ENCODE data around the gene CSMD2. TPM values are rescaled to one million over a fixed set of nuclear protein-coding genes. Genes with fewer than 3 reads are reported as not detected.

CSMD2 gene
- total and polyA plus RNA-seq, 2 of the 4 experiments (the other 2 are of a cell fraction) = under 0.01 to 0.36 TPM

DNA sequence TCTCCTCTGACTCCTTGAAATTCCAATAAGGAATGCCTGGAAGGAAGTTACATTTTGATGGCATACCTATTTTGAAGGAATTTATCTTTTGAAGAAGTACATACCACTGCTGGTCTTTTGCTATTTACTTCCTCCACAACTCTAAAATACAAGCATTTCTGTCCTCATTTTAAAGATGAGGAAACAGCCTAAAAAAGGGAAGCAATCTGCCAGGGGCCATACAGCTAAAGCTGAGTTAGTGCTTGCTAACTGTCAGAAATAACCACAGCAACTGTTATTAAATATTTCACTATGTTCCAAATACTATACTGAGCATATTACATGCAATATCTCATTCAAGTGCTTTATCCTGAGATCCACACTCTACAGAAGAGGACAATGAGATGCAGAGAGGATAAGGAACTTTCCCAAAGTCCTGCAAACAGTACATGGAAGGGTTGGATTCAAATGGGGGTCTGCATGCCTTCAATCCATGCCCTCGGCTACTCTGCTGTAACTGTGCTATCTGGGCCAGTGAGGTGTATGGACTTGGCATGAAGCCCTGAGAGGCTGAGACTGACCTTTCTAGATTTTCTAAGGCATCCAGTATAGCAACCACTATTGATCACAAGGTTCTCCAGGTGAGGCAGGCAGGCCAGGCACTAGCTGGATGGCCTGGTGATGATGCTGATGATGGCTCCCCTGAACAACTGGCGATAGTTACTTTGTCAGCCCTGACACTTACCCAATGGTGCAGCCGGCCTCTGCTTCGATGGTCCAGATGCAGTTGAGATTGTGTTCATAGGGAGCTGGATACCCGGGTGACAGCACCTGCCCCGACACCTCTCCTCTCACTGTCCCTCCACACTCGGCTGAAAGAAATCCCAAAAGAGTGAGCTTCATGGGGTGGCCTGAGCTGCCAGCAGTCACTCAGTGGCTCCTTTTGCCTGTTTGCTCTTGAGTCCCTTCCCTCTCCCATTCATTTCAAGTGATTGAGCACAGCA, 472.5 kb downstream of the CSMD2 start:
- no peak overlapping the region for H3K23ac ChIP-seq (ENCODE audit: low read depth, low read length)
- BruUV-seq (replicated peaks) = no TSS peak
- H3K79me1 ChIP-seq (ENCODE audit: low read depth in 1 of 2, low read length in 2 of 2) = no peaks in the 10 kb centered on the region
- POLR2A ChIA-PET (ENCODE audit: unreplicated experiment) = no interaction called here
- H3K9ac ChIP-seq (ENCODE audit: low read depth, low read length) = no peak overlapping the region
- H4K91ac ChIP-seq (ENCODE audit: insufficient read depth, low read depth, low read length) = no peak overlapping the region
- H3K4me2 ChIP-seq (ENCODE audit: low read depth, low read length) = no peak overlapping the region
- H2AK5ac ChIP-seq (ENCODE audit: low read depth, low read length) = no peak overlapping the region
- no peak overlapping the region for H4K5ac ChIP-seq (ENCODE audit: low read depth, low read length)
- H3K27me3 ChIP-seq (ENCODE audit: control insufficient read depth, insufficient read depth, low read length) = no peaks in the 10 kb centered on the region
- intact Hi-C loops (cut with micrococcal nuclease) (no loop called here), in situ Hi-C loops (cut with MboI; ENCODE audit: low sequenced_read_pairs) (no loop called here), dilution Hi-C loops (cut with HindIII; ENCODE audit: low sequenced_read_pairs, unreplicated experiment) (no loop called here)
- H2BK5ac ChIP-seq (ENCODE audit: low read depth, low read length, poor library complexity, severe bottlenecking) = no peak overlapping the region
- TF ChIP-seq BHLHE40 (IDR thresholded peaks at IDR 0.05; ENCODE audit: low read depth, low read length) (no peak), USF2 (IDR thresholded peaks at IDR 0.05; ENCODE audit: low read depth, low read length) (no peak), MXI1 (IDR thresholded peaks at IDR 0.05; ENCODE audit: borderline replicate concordance, low read depth, low read length) (no peak), RCOR1 (IDR thresholded peaks at IDR 0.05; ENCODE audit: insufficient replicate concordance, low read length) (no peak), RFX5 (IDR thresholded peaks at IDR 0.05; ENCODE audit: low read depth, low read length) (no peak), ELK1 (IDR thresholded peaks at IDR 0.05; ENCODE audit: borderline replicate concordance, low read depth, low read length) (no peak), CHD1 (IDR thresholded peaks at IDR 0.05; ENCODE audit: low read depth, low read length) (no peak), MAFK (IDR thresholded peaks at IDR 0.05; ENCODE audit: low read depth, low read length) (no peak), MAZ (IDR thresholded peaks at IDR 0.05; ENCODE audit: borderline replicate concordance, low read depth, low read length) (no peak), NFE2L2 (IDR thresholded peaks at IDR 0.05; ENCODE audit: low read depth, low read length) (no peak)
- no peak for ATAC-seq (ENCODE audit: low read depth)
- H4K8ac ChIP-seq (ENCODE audit: low read depth in 2 of 2, low read length in 2 of 2) = no peak overlapping the region
- H2BK20ac ChIP-seq (ENCODE audit: low read depth, low read length) = no peak overlapping the region
- no peak overlapping the region for H3K27ac ChIP-seq (ENCODE audit: insufficient read depth, low read length)
- DNase-seq = no peak
- whole genome bisulfite sequencing, 2 experiments (ENCODE audit: extremely low coverage in 2 of 2, insufficient read length in 1 of 2) = no CpG with 5 or more reads among the region's 7 CpGs
- H3K4me1 ChIP-seq (ENCODE audit: control insufficient read depth, insufficient read depth, low read length) = no peaks in the 10 kb centered on the region
- H2AK9ac ChIP-seq (replicated peaks; ENCODE audit: low read depth, low read length, poor library complexity) = no peak overlapping the region
- no peak overlapping the region for H3K18ac ChIP-seq (ENCODE audit: low read depth, low read length)
- no peaks in the 10 kb centered on the region for H3K9me1 ChIP-seq (ENCODE audit: insufficient read depth, low read length)
- H3K9me3 ChIP-seq (ENCODE audit: control insufficient read depth, insufficient read depth, low read length) = no peaks in the 10 kb centered on the region; the same call in 1 of the 2 replicates
- H2AFZ ChIP-seq (replicated peaks; ENCODE audit: low read length, poor library complexity) = no peak overlapping the region
- H3K56ac ChIP-seq (ENCODE audit: extremely low read depth, insufficient read depth, low read length) = no peak overlapping the region
- CTCF ChIA-PET = no interaction called here
- no peak overlapping the region for H3K4me3 ChIP-seq (ENCODE audit: insufficient read depth, low read depth, low read length)
- no peak overlapping the region for H2BK120ac ChIP-seq (ENCODE audit: low read depth, low read length)
- H3K14ac ChIP-seq (replicated peaks; ENCODE audit: low read depth, low read length) = no peak overlapping the region
- H3K4ac ChIP-seq (ENCODE audit: low read depth, low read length) = no peak overlapping the region
- H3K36me3 ChIP-seq (ENCODE audit: control insufficient read depth, insufficient read depth, low read length) = no peaks in the 10 kb centered on the region
- no peak overlapping the region for H2BK15ac ChIP-seq (ENCODE audit: low read depth, low read length)
- no peaks in the 10 kb centered on the region for H4K20me1 ChIP-seq (ENCODE audit: insufficient read depth, low read length)
